ENCODE data around the gene FAM131A.

The FAM131A gene

DNA sequence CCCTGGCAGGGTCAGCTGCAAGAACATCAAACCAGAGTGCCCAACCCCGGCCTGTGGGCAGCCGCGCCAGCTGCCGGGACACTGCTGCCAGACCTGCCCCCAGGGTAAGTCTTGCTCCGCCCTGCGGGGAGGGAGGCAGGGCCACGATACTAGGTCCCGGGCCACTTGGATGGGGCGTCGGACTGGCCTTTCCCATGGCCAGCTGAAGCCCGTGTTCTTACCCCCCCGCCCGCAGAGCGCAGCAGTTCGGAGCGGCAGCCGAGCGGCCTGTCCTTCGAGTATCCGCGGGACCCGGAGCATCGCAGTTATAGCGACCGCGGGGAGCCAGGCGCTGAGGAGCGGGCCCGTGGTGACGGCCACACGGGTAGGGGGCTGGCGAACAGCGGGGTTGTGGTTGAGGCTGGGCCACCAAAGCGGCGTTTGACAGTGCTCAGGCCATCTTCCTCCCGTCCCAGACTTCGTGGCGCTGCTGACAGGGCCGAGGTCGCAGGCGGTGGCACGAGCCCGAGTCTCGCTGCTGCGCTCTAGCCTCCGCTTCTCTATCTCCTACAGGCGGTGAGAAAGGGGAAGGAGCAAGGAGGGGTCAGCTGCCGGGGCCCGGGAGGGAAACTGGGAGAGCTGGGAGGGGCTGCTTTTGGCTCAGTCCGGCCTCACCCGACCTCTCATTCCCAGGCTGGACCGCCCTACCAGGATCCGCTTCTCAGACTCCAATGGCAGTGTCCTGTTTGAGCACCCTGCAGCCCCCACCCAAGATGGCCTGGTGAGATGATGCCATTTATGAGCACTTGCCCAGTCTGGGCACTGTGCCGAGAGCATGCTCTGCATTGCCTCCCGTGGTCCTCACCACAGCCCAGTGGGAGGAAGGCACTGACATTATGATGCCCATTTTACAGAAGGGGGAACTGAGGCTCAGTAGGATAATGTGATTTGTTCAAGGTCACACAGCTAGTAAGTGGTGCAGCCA lies 44.1 kb downstream of the FAM131A start:
- H3K4me3 ChIP-seq (ENCODE audit: low read length), result peak overlapping the region; percentile 56
- no peaks in the 10 kb centered on the region for H3K9me3 ChIP-seq (ENCODE audit: insufficient read depth, low read depth, low read length)
- H3K4me1 ChIP-seq (ENCODE audit: insufficient read depth, low read length), result peaks cover 25% of the 10 kb centered on the region
- H3K27me3 ChIP-seq (ENCODE audit: insufficient read depth, low read length), result peaks cover 60% of the 10 kb centered on the region
- WGBS, result 7% methylated on average over 51 of the region's 55 CpGs
- no peak overlapping the region for H3K27ac ChIP-seq (ENCODE audit: low read depth, low read length)
- no peaks in the 10 kb centered on the region for H3K36me3 ChIP-seq (ENCODE audit: insufficient read depth, low read length)
- H3K9ac ChIP-seq (ENCODE audit: low read depth, low read length), result no peak overlapping the region

GRCh38 chr3:184382326-184383032 lies 45.1 kb downstream of the FAM131A start:
- Histone ChIP-seq H3K4me3 (ENCODE audit: low read length) (no peak overlapping the region), H3K36me3 (ENCODE audit: insufficient read depth, low read length) (no peaks in the 10 kb centered on the region), H3K27me3 (ENCODE audit: insufficient read depth, low read length) (peaks cover 55% of the 10 kb centered on the region), H3K4me1 (ENCODE audit: insufficient read depth, low read length) (peaks cover 18% of the 10 kb centered on the region), H3K9ac (ENCODE audit: low read depth, low read length) (no peak overlapping the region), H3K27ac (ENCODE audit: low read depth, low read length) (no peak overlapping the region), H3K9me3 (ENCODE audit: insufficient read depth, low read depth, low read length) (no peaks in the 10 kb centered on the region)
- WGBS, result 90% methylated on average over 13 of the region's 16 CpGs

- 89% methylated on average over 14 of the region's 15 CpGs for WGBS
- H3K27ac ChIP-seq (ENCODE audit: low read depth, low read length), result no peak overlapping the region
- peaks cover 50% of the 10 kb centered on the region for H3K27me3 ChIP-seq (ENCODE audit: insufficient read depth, low read length)
Measured at GRCh38 chr3:184383033-184383740, 45.8 kb downstream of the FAM131A start.

GRCh38 chr3:184384342-184384741 lies 46.9 kb downstream of the FAM131A start:
- Histone ChIP-seq H3K9me3 (ENCODE audit: insufficient read depth, low read depth, low read length) (no peaks in the 10 kb centered on the region), H3K4me1 (ENCODE audit: insufficient read depth, low read length) (peaks cover 3% of the 10 kb centered on the region; the same call in 1 of the 2 replicates), H3K27ac (ENCODE audit: low read depth, low read length) (no peak overlapping the region), H3K27me3 (ENCODE audit: insufficient read depth, low read length) (peaks cover 39% of the 10 kb centered on the region), H3K9ac (ENCODE audit: low read depth, low read length) (no peak overlapping the region), H3K4me3 (ENCODE audit: low read length) (no peak overlapping the region), H3K36me3 (ENCODE audit: insufficient read depth, low read length) (no peaks in the 10 kb centered on the region)
- WGBS, result 93% methylated on average over 9 of the region's 9 CpGs

More at GRCh38 chr3:184383033-184383740, 45.8 kb downstream of the FAM131A start:
- no peaks in the 10 kb centered on the region for H3K36me3 ChIP-seq (ENCODE audit: insufficient read depth, low read length)
- H3K9me3 ChIP-seq (ENCODE audit: insufficient read depth, low read depth, low read length), result no peaks in the 10 kb centered on the region
- H3K9ac ChIP-seq (ENCODE audit: low read depth, low read length), result no peak overlapping the region
- H3K4me1 ChIP-seq (ENCODE audit: insufficient read depth, low read length), result peaks cover 11% of the 10 kb centered on the region
- H3K4me3 ChIP-seq (ENCODE audit: low read length), result no peak overlapping the region

DNA sequence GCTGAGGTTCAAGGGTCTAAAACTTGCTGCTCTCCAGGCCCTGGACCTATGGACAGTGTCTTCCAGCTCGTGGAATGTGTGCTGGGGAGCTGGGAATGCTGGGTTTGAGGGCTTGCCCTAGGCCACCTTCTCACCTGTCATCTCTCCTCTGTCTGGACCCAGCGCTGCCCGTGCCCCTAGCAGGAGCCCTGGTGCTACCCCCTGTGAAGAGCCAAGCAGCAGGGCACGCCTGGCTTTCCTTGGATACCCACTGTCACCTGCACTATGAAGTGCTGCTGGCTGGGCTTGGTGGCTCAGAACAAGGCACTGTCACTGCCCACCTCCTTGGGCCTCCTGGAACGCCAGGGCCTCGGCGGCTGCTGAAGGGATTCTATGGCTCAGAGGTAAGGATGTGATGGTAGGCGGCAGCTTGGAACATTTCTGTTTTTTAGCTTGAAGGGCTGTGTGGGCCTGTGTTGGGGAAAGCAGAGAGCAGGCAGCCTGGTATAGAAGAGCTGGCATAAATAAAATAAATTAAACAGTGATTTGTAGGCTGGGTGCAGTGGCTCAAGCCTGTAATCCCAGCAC lies 47.5 kb downstream of the FAM131A start:
- no peak overlapping the region for H3K9ac ChIP-seq (ENCODE audit: low read depth, low read length)
- peaks cover 36% of the 10 kb centered on the region for H3K27me3 ChIP-seq (ENCODE audit: insufficient read depth, low read length)
- peaks cover 2% of the 10 kb centered on the region; the same call in 1 of the 2 replicates for H3K4me1 ChIP-seq (ENCODE audit: insufficient read depth, low read length)
- no peaks in the 10 kb centered on the region for H3K36me3 ChIP-seq (ENCODE audit: insufficient read depth, low read length)
- no peak overlapping the region for H3K4me3 ChIP-seq (ENCODE audit: low read length)
- WGBS, result 90% methylated on average over 8 of the region's 8 CpGs
- H3K9me3 ChIP-seq (ENCODE audit: insufficient read depth, low read depth, low read length), result no peaks in the 10 kb centered on the region
- no peak overlapping the region for H3K27ac ChIP-seq (ENCODE audit: low read depth, low read length)

DNA sequence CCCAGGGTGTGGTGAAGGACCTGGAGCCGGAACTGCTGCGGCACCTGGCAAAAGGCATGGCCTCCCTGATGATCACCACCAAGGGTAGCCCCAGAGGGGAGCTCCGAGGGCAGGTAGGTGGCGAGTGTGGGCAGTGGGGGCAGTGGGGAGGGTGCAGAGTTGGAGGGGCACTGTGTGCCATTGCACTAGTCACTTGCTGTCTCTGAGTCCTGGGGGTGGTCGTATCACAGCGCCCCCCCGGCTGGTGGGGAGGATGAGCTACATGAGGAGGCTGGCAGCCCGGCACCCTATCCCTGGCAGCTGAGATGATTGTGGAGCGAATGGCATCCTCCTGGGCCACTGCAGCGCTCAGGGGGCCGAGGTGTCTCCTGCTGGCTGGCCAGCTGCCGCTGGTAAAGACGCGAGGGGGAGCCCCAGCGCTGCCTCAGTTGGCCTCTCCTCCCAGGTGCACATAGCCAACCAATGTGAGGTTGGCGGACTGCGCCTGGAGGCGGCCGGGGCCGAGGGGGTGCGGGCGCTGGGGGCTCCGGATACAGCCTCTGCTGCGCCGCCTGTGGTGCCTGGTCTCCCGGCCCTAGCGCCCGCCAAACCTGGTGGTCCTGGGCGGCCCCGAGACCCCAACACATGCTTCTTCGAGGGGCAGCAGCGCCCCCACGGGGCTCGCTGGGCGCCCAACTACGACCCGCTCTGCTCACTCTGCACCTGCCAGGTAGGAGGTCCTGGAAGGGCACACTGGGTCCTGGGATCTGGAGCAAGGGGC lies 48.8 kb downstream of the FAM131A start:
- Histone ChIP-seq H3K27ac (ENCODE audit: low read depth, low read length) (no peak overlapping the region), H3K9ac (ENCODE audit: low read depth, low read length) (no peak overlapping the region), H3K27me3 (ENCODE audit: insufficient read depth, low read length) (peaks cover 25% of the 10 kb centered on the region), H3K4me3 (ENCODE audit: low read length) (no peak overlapping the region), H3K9me3 (ENCODE audit: insufficient read depth, low read depth, low read length) (no peaks in the 10 kb centered on the region), H3K36me3 (ENCODE audit: insufficient read depth, low read length) (no peaks in the 10 kb centered on the region), H3K4me1 (ENCODE audit: insufficient read depth, low read length) (no peaks in the 10 kb centered on the region; the same call in 1 of the 2 replicates)
- 93% methylated on average over 37 of the region's 37 CpGs for WGBS

DNA sequence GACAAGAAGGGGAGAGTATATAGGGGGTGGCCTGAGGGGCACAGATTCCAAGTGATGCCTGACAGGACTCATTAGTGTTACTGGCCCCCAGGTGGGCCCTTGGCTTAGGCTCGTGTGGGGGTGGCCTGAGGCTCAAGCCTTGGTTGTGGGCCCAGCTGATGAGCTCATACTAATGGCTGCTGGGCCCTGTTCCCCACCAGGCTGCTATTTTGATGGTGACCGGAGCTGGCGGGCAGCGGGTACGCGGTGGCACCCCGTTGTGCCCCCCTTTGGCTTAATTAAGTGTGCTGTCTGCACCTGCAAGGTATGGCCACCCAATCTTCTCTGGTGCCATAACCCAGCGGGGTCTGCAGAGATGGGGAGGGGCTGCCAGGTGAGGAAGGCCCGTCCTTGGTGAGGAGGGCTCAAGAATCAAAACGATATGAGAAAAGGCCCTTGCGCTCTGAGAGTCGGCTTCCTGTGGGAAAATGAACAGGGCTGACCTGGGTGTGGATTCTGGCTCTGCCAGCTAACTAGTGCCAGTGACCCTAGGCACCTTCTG lies 49.8 kb downstream of the FAM131A start:
- Histone ChIP-seq H3K9me3 (ENCODE audit: insufficient read depth, low read depth, low read length) (no peaks in the 10 kb centered on the region), H3K4me3 (ENCODE audit: low read length) (no peak overlapping the region), H3K4me1 (ENCODE audit: insufficient read depth, low read length) (no peaks in the 10 kb centered on the region), H3K27me3 (ENCODE audit: insufficient read depth, low read length) (peaks cover 15% of the 10 kb centered on the region), H3K27ac (ENCODE audit: low read depth, low read length) (no peak overlapping the region), H3K9ac (ENCODE audit: low read depth, low read length) (no peak overlapping the region), H3K36me3 (ENCODE audit: insufficient read depth, low read length) (no peaks in the 10 kb centered on the region)
- 92% methylated on average over 12 of the region's 12 CpGs for WGBS

GRCh38 chr3:184388164-184388935 lies 51.0 kb downstream of the FAM131A start:
- H3K9ac ChIP-seq (ENCODE audit: low read depth, low read length), result no peak overlapping the region

GRCh38 chr3:184388936-184389230 lies 51.5 kb downstream of the FAM131A start:
- WGBS, result 91% methylated on average over 8 of the region's 8 CpGs
- no peaks in the 10 kb centered on the region for H3K9me3 ChIP-seq (ENCODE audit: insufficient read depth, low read depth, low read length)
- no peak overlapping the region for H3K4me3 ChIP-seq (ENCODE audit: low read length)
- H3K27me3 ChIP-seq (ENCODE audit: insufficient read depth, low read length), result peaks cover 2% of the 10 kb centered on the region; the same call in 1 of the 2 replicates
- no peaks in the 10 kb centered on the region for H3K4me1 ChIP-seq (ENCODE audit: insufficient read depth, low read length)
- H3K36me3 ChIP-seq (ENCODE audit: insufficient read depth, low read length), result no peaks in the 10 kb centered on the region
- H3K27ac ChIP-seq (ENCODE audit: low read depth, low read length), result no peak overlapping the region
- no peak overlapping the region for H3K9ac ChIP-seq (ENCODE audit: low read depth, low read length)

More at GRCh38 chr3:184388164-184388935, 51.0 kb downstream of the FAM131A start:
- Histone ChIP-seq H3K36me3 (ENCODE audit: insufficient read depth, low read length) (no peaks in the 10 kb centered on the region), H3K27me3 (ENCODE audit: insufficient read depth, low read length) (peaks cover 4% of the 10 kb centered on the region; the same call in 1 of the 2 replicates), H3K4me3 (ENCODE audit: low read length) (no peak overlapping the region), H3K27ac (ENCODE audit: low read depth, low read length) (no peak overlapping the region), H3K4me1 (ENCODE audit: insufficient read depth, low read length) (no peaks in the 10 kb centered on the region), H3K9me3 (ENCODE audit: insufficient read depth, low read depth, low read length) (no peaks in the 10 kb centered on the region)
- 84% methylated on average over 8 of the region's 8 CpGs for WGBS

Data from HUES64 (cell line).